Measurements from ENCODE around the gene SIX4.
A peak's percentile ranks its signal among the peaks of the same experiment; 100 is the strongest.

The SIX4 gene

GRCh38 chr14:60721326-60722106, 2.6 kb downstream of the SIX4 start:
- DNase-seq (ENCODE audit: low read depth), result peak; percentile 36

GRCh38 chr14:60720962-60721325, 3.2 kb downstream of the SIX4 start:
- DNase-seq (ENCODE audit: low read depth), result no peak

- DNase-seq (ENCODE audit: low read depth), result no peak
Observed at GRCh38 chr14:60720391-60720790, 3.8 kb downstream of the SIX4 start.

GRCh38 chr14:60713513-60713912, 10.6 kb downstream of the SIX4 start:
- DNase-seq (ENCODE audit: low read depth), result no peak

- no peak for DNase-seq (ENCODE audit: low read depth)
Observed at GRCh38 chr14:60710494-60710893, 13.7 kb downstream of the SIX4 start.

GRCh38 chr14:60707858-60708257, 16.3 kb downstream of the SIX4 start:
- DNase-seq (ENCODE audit: low read depth), result no peak

GRCh38 chr14:60705100-60705499, 19.1 kb downstream of the SIX4 start:
- no peak for DNase-seq (ENCODE audit: low read depth)

- no peak for DNase-seq (ENCODE audit: low read depth)
Observed at GRCh38 chr14:60700598-60700997, 23.6 kb downstream of the SIX4 start.

- no peak for DNase-seq (ENCODE audit: low read depth)
Observed at GRCh38 chr14:60695327-60695726, 28.8 kb downstream of the SIX4 start.

- no peak for DNase-seq (ENCODE audit: low read depth)
Observed at GRCh38 chr14:60691383-60692113, 32.6 kb downstream of the SIX4 start.

- DNase-seq (ENCODE audit: low read depth), result no peak
Observed at GRCh38 chr14:60686865-60687264, 37.3 kb downstream of the SIX4 start.

GRCh38 chr14:60684203-60684602, 39.9 kb downstream of the SIX4 start:
- no peak for DNase-seq (ENCODE audit: low read depth)

GRCh38 chr14:60681271-60681670, 42.9 kb downstream of the SIX4 start:
- no peak for DNase-seq (ENCODE audit: low read depth)

- DNase-seq (ENCODE audit: low read depth), result no peak
Observed at GRCh38 chr14:60680511-60680910, 43.6 kb downstream of the SIX4 start.

- DNase-seq (ENCODE audit: low read depth), result no peak
Observed at GRCh38 chr14:60679566-60680258, 44.4 kb downstream of the SIX4 start.

GRCh38 chr14:60677701-60678100, 46.5 kb downstream of the SIX4 start:
- DNase-seq (ENCODE audit: low read depth), result no peak

- DNase-seq (ENCODE audit: low read depth), result no peak
Observed at GRCh38 chr14:60670989-60671388, 53.2 kb downstream of the SIX4 start.

- DNase-seq (ENCODE audit: low read depth), result no peak
Observed at GRCh38 chr14:60668431-60669112, 55.6 kb downstream of the SIX4 start.

GRCh38 chr14:60665177-60665550, 59.0 kb downstream of the SIX4 start:
- no peak for DNase-seq (ENCODE audit: low read depth)

- DNase-seq (ENCODE audit: low read depth), result no peak
Observed at GRCh38 chr14:60662982-60663381, 61.2 kb downstream of the SIX4 start.

- DNase-seq (ENCODE audit: low read depth), result no peak
Observed at GRCh38 chr14:60661721-60662120, 62.4 kb downstream of the SIX4 start.
